Stimulated activated CD4-positive, alpha-beta T cell treated with anti-CD3 and anti-CD28 coated beads, Interleukin-1b, Interleukin-23, amount 100 ng/mL, for 48 hours (primary cell): ENCODE data around the gene SLC37A1.

ENCODE experiments used
- DNase-seq: peaks from one replicate; pipeline ENCODE4 v3.0.0-alpha.2; 2020

SLC37A1 gene

DNA sequence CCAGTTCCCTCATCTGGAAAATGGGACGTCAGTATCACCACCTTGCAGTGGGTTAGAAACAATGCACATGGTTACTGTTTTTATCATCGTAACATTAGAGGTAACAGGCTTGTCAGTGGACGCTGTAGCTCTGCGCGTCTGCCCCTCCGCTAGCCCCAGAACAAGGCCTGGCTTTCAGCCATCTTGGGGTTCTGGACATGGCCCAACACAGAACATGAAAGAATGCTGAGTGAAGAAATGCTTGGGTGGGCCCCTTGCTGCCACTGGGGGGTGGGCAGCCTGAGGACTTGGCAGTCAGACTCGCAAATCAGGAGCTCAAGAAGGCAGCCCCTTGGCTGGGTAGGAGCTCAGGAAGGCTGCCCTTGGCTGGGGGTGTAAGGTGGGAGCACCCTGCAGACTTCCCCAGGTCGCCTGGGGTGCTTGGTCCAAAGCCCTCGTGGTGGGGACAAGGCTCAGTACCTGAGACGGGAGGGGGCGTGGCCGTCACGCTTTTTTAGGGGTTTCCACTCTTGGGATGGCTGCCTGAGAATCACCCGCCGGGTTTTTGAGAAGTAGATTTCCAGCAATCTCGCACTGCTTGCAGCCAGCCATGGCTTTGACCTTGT lies 51.7 kb downstream of the SLC37A1 start:
- no peak for DNase-seq

DNA sequence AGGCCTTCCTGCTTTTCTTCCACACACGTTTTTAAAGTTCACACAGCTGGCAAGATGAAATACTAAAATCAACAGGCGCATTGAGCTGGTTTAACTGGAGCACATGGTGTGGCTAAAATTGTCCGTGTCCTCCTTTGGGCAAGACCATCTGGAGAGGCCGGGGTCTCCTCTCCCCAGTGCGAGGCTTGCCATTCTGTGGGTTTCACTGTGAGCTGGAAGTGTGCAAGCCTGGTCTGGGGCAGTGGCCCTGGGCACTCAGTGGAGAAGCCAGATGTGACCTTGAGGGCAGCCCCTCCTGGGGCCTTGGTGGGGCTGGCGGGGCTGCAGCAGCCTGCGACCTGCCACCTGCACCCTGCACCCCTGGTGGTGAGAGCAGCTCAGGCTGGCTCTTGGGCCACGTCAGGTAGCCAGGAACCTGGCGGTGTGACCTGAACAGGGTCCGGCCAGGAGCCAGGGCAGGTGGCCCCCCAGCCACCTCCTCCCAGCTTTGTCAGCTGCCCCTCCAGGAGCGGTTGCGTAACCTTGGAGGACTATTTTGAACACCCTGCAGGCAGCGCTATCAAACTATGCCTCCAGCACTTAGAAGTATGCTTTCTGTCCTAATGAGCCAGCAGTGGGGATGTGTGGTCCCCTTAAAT lies 52.4 kb downstream of the SLC37A1 start:
- DNase-seq: no peak

DNA sequence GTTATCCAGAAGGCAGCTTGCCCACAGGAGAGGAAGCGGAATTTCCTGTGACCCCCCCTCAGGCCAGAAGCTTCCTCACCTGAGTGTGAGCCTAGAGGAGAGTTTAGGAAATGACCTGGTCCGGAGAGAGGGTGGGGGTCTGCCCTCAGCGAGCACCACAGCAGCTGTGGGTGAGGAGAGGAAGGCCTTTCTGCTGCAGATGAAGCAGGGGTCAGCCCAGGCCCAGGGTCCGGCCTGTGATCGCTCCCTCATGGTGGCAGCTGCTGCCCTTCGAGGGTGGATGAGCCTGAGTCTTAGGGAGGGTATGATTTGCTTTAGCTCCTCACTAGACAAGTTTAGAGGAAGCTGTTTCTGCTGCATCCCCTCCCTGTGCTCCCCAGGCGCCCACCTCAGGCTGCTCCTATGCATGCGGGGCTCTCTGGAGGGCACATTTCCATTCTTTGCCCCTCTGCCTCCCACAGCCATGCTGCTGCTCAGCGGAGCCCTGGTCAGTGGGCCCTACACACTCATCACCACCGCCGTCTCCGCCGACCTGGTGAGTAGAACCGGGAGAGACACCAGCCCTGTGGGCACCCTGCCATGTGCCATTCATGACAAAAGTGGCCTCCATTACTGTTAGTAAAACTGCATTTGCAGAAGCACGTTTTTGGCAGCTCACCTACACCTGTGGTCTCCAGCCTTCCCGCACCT lies 53.0 kb downstream of the SLC37A1 start:
- DNase-seq: no peak

DNA sequence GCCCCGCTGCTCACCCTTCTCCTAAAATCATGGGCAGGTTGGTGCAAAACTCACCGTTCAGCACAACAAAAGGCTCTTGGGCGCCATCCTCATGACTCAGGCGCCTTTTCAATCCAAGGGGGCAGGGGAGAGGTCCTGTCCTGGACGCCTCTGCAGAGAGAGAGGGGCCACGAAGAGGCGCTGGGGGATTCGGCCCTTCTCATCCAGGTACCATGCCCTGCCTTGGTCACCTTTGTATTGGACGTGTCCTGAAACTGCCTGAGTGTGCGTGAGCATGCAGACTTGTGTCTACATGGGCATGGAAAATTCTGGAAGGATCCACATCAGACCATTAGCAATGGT lies 53.5 kb downstream of the SLC37A1 start:
- DNase-seq: no peak

DNA sequence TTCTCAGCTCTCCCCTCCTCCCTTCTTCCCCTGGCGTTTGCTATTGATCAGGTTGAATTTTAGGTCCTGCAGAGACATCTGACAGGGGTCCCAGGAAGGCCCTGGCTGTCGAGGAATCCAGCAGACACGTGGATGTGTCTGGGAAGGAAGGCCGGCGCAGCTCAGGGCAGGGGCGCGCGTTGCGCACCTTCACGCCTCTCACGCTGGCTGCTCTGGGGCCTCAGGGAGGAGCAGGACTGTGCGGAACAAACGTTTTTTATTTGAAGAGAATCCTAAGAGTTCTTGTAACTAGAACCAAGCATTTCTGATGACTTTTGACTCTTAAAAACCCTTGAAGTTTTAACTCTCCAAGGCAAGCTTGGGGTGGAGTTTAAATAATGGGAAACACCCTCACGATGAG lies 54.2 kb downstream of the SLC37A1 start:
- DNase-seq: no peak

DNA sequence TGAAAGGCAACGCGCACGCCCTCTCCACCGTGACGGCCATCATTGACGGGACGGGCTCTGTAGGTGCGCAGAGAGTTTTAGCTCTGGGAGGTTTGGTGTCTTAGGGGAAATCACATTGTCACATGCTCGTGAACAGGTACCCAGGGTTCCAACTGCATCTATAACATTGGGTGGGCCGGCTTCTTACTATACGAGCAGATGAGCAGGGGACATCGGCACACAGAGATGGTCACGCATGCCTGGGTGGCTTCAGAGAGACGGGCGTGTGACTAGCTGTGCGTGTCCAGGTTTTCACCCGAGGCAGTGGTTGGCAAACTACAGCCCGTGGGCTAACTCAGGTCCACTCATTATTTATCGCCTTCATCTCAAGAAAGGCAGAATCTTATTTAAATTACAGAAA lies 54.7 kb downstream of the SLC37A1 start:
- no peak for DNase-seq

DNA sequence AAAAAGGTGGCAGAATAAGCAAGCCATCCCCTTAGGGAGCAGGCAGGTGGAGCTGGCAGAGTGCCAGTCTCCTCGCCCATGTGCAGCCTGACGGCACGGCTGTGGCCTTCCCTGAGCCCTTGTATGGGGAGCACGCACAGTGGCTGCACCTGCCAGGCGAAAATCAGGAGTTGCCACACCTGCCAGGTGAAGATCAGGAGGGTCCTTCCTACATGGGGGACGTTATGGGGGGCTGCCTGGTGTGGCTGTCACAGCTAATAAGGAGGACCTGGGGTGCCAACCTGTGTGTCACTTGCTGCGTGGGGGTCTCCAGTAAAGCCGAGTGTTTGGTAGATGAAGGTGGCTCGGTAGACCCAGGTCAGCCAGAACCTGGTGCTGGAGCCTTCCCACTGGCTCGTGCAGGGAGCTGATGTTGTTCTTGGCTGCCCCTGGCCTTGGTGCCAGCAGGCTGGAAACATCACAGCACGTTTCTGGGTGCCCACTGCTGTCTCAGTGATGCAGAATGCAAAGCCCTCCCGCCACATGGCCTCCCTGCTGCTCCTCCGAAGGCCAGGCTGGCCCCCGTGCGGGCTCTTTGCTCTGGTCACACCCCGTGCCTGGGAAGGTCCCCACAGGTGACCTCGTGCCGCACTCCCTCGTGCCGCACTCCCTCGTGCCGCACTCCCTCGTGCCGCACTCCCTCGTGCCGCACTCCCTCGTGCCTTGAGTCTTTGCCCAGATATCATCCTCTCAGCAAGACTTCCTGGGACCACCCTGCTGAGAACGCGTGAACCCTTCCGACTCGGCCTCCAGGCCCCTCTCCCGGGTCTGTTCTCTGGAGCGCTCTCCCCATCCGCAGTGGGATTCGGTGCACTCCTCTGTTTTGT lies 55.4 kb downstream of the SLC37A1 start:
- no peak for DNase-seq

DNA sequence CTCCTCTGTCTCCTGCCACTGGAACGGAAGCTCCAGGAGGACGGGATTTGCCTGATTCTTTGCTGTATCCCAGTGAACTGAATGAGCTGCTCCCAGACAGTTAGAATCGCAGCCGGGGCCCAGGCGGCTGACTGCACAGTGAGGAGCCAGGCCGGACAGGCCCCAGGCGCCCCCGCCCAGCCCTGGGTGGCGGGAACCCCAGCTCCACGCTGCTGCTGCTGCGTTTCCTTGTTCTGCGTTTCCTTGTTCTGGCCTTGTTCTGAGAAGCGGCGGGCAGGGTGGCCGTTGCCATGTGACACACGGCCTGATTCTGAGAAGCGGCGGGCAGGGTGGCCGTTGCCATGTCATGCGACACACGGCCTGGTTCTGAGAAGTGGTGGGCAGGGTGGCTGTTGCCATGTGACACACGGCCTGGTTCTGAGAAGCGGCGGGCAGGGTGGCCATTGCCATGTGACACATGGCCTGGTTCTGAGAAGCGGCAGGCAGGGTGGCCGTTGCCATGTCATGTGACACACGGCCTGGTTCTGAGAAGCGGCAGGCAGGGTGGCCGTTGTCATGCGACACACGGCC lies 56.2 kb downstream of the SLC37A1 start:
- no peak for DNase-seq

DNA sequence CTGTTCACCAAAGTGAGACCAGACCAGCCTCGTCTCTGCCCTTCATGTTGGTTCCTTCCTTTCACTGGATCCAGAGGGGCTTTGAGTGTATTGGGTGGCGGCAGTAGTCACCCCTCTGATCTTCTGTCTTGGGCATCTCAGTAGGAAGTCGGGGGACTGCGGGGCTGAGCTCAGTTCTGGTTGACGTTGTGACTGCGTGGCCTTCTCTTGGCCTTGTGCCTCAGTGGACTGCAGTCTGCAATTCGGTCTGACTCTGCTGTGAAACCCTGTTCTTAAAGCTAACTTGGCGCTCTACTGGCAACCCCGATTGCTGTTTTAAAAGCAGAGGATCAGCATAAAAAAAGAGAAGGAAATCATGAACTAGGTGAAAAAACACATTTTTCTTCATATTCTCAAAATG lies 56.7 kb downstream of the SLC37A1 start:
- no peak for DNase-seq

DNA sequence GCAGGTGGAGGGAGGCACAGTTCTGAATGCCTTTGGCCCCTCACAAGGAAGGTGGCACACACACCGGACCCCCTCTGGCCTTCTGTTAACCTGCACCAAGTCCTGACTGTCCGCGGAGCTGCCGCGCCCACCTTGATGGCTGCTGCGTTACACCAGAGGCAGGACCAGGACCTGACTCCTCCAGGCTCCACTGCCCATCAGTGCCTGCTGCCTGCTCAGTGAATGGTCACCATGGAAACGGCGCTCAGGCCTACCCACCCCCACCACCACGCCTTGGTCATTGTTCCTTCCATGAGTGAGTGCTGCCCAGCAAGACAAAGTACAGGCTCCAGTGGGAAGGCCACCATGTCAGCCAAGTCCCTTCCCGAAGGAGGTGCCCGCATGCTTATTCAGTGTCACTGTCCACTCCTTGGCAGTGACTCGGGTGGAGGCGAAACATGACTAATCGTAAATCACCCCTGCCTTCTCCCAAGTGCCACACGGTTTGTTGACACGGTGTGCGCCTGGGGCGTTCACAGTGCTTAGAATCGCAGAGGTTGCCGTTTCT lies 57.3 kb downstream of the SLC37A1 start:
- no peak for DNase-seq

DNA sequence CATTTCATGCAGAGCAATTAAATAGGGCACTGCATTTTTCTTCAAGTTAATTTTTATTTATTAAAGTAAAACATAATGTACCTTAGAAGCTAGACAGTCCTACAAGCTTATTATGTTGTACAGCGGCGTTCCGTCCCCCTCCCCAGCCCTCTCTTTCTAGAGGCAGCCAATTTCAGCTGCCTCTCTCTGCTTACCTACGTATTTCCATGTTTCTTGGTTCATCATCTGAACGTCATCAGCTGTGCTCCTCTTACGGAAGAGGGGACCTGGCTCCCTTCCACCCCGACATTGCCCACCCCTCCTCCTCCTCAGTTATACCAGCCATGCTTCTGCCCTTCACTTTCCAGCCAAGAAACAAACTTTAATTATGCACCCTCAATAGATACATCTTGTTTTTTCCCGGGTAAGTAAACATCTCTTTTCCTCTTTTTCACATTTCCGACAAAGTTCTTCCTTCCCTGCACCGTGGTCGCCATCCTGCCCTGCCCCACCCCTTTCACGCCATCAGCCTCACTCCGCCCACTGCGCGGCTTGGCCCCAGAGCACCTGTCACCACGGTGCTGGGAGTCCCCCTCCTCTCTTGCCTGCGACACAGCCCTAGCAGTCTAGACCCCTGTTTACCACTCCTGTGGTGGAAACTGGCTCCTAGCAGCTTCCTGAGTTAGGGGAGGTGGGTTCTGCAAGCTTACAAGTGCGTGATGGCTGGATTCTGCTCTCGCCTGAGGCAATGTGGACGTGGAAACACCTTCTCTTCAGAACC lies 57.9 kb downstream of the SLC37A1 start:
- DNase-seq: no peak

DNA sequence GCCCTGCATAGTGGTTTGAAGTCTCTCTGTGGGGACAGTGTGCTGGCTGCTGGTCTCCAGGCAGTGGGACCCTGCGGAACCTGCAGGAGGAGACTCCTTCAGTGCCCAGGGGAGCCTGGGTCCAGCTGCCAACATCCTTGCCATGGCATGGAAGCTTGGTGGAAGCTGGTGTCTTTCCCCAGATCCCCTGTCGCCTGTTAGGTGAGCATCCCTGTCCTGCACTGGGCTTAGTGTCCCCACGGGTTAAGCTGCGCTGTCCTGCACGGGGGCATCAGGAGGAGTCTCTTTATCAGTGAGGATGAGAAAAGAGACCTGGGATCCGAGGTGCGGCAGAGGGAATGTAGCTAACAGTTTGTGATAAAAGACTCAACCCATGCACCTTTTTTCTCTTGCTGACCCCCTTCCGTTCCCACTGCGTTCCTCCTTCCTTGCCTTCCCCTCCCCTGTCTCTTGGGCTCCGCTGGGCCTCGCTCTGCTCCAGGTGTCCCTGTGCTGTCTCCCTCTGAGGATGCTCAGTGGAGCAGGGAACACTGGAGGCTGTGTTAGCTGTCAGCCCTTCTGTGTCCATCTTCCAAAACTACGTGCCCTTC lies 59.3 kb downstream of the SLC37A1 start:
- no peak for DNase-seq

DNA sequence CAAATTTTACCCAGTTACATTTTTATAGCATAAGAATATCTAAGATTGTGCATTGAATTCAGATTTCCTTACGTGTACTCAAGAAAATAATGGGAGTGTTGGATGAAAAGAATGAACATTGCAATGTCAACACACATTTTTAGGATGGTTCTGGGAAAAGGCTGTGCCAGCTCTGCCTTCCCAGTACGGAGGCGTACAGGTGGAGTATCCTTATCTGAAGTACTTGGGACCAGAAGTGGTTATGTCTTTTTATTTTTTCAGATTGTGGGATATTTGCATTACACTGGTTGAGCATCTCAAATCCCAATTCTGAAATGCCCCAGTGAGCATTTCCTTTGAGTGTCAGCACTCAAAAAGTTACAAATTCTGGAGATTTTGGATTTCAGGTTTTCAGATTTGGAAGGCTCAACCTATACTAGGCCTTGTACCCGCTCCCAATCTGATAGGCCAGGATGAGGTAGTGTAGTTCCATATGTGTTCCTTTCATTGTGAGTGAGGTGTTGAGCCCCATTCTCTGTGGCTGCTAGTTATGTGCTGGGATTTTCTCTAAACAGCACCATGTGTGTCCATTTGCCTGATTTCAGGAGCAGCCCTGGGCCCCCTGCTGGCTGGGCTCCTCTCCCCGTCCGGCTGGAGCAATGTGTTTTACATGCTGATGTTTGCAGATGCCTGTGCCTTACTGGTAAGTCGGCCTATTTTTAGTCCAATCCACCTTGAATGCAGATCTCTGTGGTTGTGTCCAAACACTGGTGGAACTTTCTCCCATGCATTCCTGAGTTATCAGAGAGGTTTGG lies 60.8 kb downstream of the SLC37A1 start:
- DNase-seq: no peak

DNA sequence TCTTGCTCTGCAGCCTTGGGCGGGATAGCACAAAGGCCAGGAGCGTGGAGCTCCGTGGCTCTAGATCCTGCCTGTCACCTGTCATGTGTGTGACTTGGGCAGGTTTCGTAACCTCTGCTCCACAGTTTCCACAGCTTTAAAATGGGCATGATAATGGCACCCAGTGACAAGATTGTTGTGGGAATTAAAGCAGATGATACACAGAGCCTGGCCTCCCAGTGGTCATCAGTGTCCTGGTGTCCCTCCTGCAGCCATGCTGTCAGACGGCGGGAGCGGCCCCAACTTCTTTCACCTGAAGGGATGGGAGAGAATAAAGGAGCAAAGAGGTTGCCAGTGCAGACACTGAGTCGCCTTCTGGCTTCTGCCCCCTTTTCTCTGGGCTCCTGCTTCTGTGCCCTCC lies 61.5 kb downstream of the SLC37A1 start:
- DNase-seq: no peak

DNA sequence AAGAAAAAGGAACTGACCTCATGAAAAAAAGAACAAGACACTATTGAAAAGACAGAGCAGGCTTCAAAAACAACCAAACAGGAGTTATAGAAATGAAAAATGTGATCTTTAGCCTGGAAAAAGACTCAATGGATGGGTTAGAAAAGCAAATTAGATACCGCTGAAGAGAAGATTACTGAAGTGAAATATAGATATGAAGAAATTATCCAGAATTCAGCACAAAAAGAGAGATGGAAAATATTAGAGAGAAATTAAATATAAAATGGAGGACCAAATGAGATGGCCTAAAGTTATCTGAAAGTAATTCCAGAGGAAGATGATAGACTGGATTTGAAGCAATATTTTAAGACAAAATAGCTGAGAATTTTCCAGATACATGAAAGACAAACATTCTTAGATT lies 63.0 kb downstream of the SLC37A1 start:
- DNase-seq: no peak

DNA sequence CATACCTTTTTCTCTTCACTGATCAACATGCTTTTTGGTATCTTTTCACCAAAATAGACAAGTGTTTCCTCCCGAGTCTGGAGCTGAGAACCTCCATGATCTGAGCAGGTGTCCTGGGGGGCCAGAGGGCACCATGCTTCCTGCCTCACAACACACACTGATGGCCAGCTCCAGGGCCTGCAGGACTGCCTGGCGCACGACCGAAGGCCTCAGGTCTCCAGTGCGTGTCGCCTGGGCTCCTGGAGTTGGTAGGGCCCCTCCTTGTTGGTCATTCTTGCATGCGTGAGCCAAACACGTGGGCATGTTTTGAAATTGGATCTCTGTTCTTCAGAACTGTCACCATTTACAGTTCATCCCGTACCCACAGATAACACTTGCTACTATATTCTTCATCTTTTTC lies 64.4 kb downstream of the SLC37A1 start:
- no peak for DNase-seq

DNA sequence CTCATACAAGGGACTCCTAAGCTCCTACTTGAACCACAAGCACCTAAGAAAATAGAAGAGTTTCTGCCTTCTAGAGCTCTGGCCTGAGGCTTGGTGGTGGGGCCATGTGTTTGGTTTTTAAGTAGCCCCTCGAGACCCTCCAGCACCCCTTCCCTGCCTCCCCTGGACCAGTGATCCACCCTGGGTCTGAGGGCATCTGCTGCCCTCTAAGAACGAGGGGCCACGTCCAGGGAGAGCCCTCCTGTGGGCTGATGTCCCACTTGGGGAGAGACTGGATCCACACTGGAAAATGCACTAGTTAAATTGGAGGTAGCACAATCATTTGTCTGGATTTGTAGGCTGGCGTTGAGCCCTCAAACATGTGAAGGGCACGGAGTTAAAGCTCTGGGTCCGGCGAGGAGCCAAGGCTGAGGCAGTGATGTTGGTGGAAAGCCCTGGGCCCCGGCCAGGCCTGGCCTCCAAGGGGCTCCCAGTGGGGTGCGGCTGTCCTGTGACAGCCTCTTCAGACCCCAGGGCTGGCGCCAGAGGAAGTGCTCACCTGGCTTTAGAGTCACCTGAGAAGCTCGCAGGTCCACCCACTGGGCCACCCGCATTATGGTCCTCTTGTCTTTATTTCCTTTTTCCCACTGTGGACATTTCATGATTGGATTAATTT lies 65.2 kb downstream of the SLC37A1 start:
- no peak for DNase-seq

DNA sequence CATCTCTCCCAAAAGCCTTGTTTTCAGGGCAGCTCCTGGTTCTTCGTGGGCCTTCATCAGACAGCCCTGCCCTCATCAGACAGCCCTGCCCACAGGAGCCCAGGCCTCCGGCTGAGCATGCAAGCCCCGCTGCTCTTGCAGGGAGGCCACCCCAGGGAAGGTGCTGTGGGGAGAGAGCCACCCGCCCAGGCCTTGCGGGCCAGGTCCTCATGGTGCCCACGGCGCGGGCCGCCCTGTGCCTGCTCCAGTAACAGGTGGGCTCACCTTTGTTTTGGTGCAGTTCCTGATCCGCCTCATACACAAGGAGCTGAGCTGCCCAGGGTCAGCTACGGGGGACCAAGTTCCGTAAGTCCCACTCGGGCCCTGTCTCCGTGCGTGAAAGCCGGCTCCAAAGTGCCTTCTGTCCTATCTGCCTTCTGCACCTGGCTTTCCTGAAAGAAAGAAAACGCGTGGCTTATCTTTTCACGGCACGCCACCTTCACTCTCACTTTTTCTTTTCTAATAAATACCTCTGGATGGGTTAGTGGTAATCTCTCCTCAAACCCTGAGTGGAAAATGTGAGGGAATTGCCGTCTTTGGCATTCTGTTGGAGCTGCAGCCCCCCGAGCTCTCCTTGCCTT lies 65.9 kb downstream of the SLC37A1 start:
- no peak for DNase-seq

DNA sequence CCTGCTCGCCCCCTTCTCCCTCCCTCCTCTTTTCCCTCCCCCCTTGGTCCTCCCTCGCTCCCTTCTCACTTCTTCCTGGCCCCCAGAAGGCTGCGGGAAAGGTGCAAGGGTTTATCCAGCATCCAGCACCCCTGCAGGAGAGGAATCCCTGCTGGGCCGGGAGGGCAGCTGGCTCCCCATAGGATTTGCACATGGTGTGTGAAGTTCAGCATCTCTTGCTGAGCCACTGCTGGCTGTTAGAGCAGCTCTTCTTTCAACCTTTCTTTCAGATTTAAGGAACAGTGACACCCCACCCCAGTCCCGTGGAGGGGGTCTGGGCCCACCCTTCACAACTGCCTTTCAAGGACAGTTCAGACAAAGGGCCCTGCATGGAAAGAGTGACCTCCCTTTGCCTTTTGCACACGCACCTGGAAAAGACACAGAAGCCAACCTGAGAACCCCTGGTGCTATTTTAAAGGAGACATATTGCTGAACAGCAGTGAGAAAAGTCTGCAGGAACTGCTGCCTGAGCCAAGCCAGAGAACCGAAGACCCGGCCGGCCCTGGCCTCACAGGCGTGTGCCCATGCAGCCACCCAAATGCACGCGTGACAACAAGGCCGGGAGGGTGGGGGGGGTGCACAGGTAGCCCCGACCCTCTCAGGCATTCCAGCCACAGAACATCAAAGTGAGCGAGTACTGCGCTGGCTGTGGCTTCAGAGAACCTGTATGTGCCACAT lies 66.6 kb downstream of the SLC37A1 start:
- DNase-seq: no peak
